Forelimb muscle (tissue), 1 donor: ENCODE measurements around the gene PICALM. TPM values are rescaled to one million over a fixed set of nuclear protein-coding genes. Genes with fewer than 3 reads are reported as not detected.
"Not testable (repeated sequence)": the region's sequence is repeated elsewhere in the genome, so short reads cannot be mapped to it uniquely, and the experiment has no call there.

ENCODE experiments used
- DNase-seq: peaks from one replicate; pipeline ENCODE4 v3.0.0-alpha.2; 2013; ENCODE audit warnings: low read depth
- polyA plus RNA-seq: library from polyadenylated mRNA; unstranded; fragments of 120-200 nt; gene quantifications from one replicate; pipeline ENCODE4 v1.2.1, GENCODE V29; 2013; ENCODE audit not compliant: insufficient read length

Gene PICALM
- polyA plus RNA-seq: 121 TPM

- DNase-seq: peak; percentile 96
These were observed at the start of gene PICALM for GRCh38 chr11:86068951-86069407. PICALM (minus strand) TSS chr11:86069084; CDS start chr11:86068780, 304 bp downstream.

GRCh38 chr11:86118253-86118652 is 49.4 kb upstream of the PICALM start:
- no peak for DNase-seq

GRCh38 chr11:86117712-86118063 is 48.8 kb upstream of the PICALM start:
- DNase-seq: no peak

GRCh38 chr11:86117001-86117711 is 48.3 kb upstream of the PICALM start:
- DNase-seq: no peak

GRCh38 chr11:86116386-86116726 is 47.5 kb upstream of the PICALM start:
- no peak for DNase-seq

GRCh38 chr11:86115542-86116385 is 46.9 kb upstream of the PICALM start:
- no peak for DNase-seq

GRCh38 chr11:86108890-86109638 is 40.2 kb upstream of the PICALM start:
- no peak for DNase-seq

- DNase-seq: no peak
These were observed 39.3 kb upstream of the PICALM start for GRCh38 chr11:86108191-86108590.

- no peak for DNase-seq
These were observed 38.0 kb upstream of the PICALM start for GRCh38 chr11:86106916-86107315.

- not testable (repeated sequence) for DNase-seq
These were observed 37.1 kb upstream of the PICALM start for GRCh38 chr11:86106031-86106430.

GRCh38 chr11:86105601-86106000 is 36.7 kb upstream of the PICALM start:
- DNase-seq: not testable (repeated sequence)

- DNase-seq: no peak
These were observed 34.9 kb upstream of the PICALM start for GRCh38 chr11:86103808-86104207.

- no peak for DNase-seq
These were observed 33.1 kb upstream of the PICALM start for GRCh38 chr11:86101941-86102407.

- DNase-seq: no peak
These were observed 32.6 kb upstream of the PICALM start for GRCh38 chr11:86101493-86101892.

GRCh38 chr11:86099874-86100273 is 31.0 kb upstream of the PICALM start:
- DNase-seq: no peak

GRCh38 chr11:86097980-86098379 is 29.1 kb upstream of the PICALM start:
- no peak for DNase-seq

- no peak for DNase-seq
These were observed 22.7 kb upstream of the PICALM start for GRCh38 chr11:86091566-86091965.

GRCh38 chr11:86091086-86091485 is 22.2 kb upstream of the PICALM start:
- DNase-seq: no peak

GRCh38 chr11:86089659-86090058 is 20.8 kb upstream of the PICALM start:
- no peak for DNase-seq

GRCh38 chr11:86087688-86088087 is 18.8 kb upstream of the PICALM start:
- not testable (repeated sequence) for DNase-seq

- no peak for DNase-seq
These were observed 18.4 kb upstream of the PICALM start for GRCh38 chr11:86087256-86087655.

- no peak for DNase-seq
These were observed 12.6 kb upstream of the PICALM start for GRCh38 chr11:86081455-86081854.
